Activated CD4-positive, CD25-positive, alpha-beta regulatory T cell (primary cell): Measurements from ENCODE around the gene CD8B2.
"Not testable (repeated sequence)": the region's sequence is repeated elsewhere in the genome, so short reads cannot be mapped to it uniquely, and the experiment has no call there.

Source experiments
- DNase-seq, 4 experiments: peaks; one replicate each; lab custom pipeline; 2025; lab: John Stamatoyannopoulos, UW

CD8B2 gene

GRCh38 chr2:106511934-106512333 lies 24.8 kb downstream of the CD8B2 start:
- not testable (repeated sequence) for DNase-seq

GRCh38 chr2:106513391-106513790 lies 26.2 kb downstream of the CD8B2 start:
- DNase-seq = not testable (repeated sequence)

- DNase-seq = not testable (repeated sequence)
Measured at GRCh38 chr2:106514827-106515226, 27.7 kb downstream of the CD8B2 start.

GRCh38 chr2:106516436-106516835 lies 29.3 kb downstream of the CD8B2 start:
- DNase-seq = no peak

GRCh38 chr2:106516864-106517263 lies 29.7 kb downstream of the CD8B2 start:
- no peak for DNase-seq

- no peak for DNase-seq
Measured at GRCh38 chr2:106517329-106517728, 30.2 kb downstream of the CD8B2 start.

- DNase-seq = no peak
Measured at GRCh38 chr2:106519767-106520166, 32.6 kb downstream of the CD8B2 start.

GRCh38 chr2:106521016-106521415 lies 33.9 kb downstream of the CD8B2 start:
- no peak for DNase-seq

- no peak for DNase-seq
Measured at GRCh38 chr2:106523976-106524665, 37.0 kb downstream of the CD8B2 start.

GRCh38 chr2:106530866-106531265 lies 43.7 kb downstream of the CD8B2 start:
- no peak for DNase-seq

GRCh38 chr2:106531676-106532214 lies 44.6 kb downstream of the CD8B2 start:
- DNase-seq = no peak

GRCh38 chr2:106532236-106532635 lies 45.1 kb downstream of the CD8B2 start:
- no peak for DNase-seq

- DNase-seq = no peak
Measured at GRCh38 chr2:106534471-106534870, 47.3 kb downstream of the CD8B2 start.

- no peak for DNase-seq
Measured at GRCh38 chr2:106536490-106536889, 49.3 kb downstream of the CD8B2 start.

- DNase-seq = no peak
Measured at GRCh38 chr2:106537047-106537446, 49.9 kb downstream of the CD8B2 start.

GRCh38 chr2:106537791-106538191 lies 50.6 kb downstream of the CD8B2 start:
- DNase-seq = no peak

- DNase-seq = no peak
Measured at GRCh38 chr2:106540886-106541285, 53.7 kb downstream of the CD8B2 start.

- DNase-seq = no peak
Measured at GRCh38 chr2:106541333-106541732, 54.2 kb downstream of the CD8B2 start.

- peak; percentile 31 to 78 (median 64) for DNase-seq
Measured at GRCh38 chr2:106542746-106543359, 55.7 kb downstream of the CD8B2 start.

- no peak for DNase-seq
Measured at GRCh38 chr2:106545007-106545406, 57.8 kb downstream of the CD8B2 start.

- no peak for DNase-seq
Measured at GRCh38 chr2:106546391-106546990, 59.3 kb downstream of the CD8B2 start.

GRCh38 chr2:106547164-106547903 lies 60.2 kb downstream of the CD8B2 start:
- DNase-seq = no peak
